ENCODE results near the gene WFS1. TPM values are rescaled to one million over a fixed set of nuclear protein-coding genes. Genes with fewer than 3 reads are reported as not detected.

WFS1 gene
- total RNA-seq, 1 donor from 2014 or later = 70.5 TPM

DNA sequence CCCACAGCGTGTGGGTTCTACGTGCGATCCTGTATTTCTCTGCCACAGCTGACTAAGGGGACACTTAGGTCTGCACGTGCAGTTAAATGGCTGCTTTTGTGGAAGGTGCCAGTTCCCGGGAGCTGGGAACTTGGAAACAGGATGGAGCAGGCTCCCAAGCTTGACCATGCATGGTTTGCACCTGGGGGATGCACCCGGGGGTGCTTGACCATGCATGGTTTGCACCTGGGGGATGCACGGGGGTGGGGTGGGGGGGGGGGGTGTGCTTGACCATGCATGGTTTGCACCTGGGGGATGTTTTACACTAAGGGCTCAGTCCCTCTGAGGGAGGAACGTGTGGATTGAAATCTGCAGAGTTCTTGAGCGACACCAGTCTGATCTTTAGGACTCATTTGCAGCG is 5.7 kb downstream of the WFS1 start:
- ATAC-seq (no peak), DNase-seq (no peak)
- intact Hi-C loops (cut with micrococcal nuclease) = no loop called here

DNA sequence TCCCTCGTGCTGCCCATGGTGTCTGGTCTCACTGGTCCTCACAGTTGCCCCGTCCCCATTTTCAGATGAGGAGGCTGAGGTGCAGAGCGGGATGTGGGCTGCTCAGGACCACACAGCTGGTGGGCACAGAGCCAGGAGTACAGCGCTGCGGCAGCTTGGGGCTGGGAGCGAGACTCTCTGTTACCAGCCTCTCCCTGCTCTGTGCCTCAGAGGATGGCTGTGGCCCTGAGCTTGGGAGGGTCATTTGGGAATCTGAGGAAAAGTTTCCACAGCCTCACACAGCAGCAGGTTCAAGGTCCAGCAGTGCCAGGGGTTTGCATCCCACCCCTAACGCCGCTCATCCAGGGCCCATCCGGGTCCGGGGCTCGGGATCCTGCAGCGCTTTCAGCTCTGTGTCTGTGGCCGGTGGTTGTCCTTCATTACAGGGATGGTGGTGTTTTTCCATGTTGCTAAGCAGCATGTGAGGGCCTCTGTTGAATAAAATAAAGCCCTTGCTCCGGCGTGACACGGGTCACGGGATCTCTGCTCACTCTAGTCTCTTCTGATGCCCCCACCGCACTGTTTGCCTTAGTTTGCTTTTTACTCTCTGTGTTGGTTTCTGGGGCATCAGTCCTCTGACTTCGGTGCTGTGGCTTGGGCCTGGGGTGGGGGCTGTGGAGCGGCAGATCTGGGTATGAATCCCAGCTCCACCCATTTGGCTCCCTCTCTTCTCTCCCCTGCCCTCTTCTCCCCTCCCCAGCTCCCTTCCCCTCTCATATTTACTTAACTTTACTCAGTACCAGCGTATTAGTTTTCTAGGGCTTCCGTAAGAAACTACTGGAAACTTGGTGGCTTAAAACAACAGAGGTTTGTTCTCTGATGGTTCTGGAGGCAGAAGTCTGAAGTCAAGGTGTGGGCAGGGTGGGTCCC is 6.5 kb downstream of the WFS1 start:
- peak; percentile 14 for ATAC-seq
- intact Hi-C loops (cut with micrococcal nuclease) = no loop called here

DNA sequence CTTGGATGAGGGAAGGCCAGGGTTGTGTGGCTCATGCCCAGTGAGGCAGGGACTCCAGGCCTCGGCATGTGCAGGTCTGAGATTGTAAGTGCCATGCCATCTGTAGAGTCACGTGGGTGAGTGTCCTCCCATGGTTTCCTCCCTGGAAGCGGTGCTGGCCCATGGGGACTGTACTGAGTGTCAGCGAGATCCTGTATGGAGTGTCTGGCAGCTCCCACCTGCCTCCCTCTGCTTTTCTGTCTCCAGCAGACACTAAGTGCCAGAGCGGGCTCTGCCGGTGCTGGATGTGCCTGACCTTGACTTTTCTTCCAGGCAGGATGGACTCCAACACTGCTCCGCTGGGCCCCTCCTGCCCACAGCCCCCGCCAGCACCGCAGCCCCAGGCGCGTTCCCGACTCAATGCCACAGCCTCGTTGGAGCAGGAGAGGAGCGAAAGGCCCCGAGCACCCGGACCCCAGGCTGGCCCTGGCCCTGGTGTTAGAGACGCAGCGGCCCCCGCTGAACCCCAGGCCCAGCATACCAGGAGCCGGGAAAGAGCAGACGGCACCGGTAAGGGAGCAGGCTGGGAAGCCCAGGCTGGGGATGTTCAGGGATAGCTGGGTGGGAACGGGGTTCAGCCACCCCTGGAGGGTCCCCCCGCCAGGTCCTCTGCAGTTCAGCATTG is 7.6 kb downstream of the WFS1 start:
- peak; percentile 67 for ATAC-seq
- intact Hi-C loops (cut with micrococcal nuclease) = no loop called here
- DNase-seq = peak; percentile 73

More for the DNA sequence above, 6.5 kb downstream of the WFS1 start:
- no peak for DNase-seq

DNA sequence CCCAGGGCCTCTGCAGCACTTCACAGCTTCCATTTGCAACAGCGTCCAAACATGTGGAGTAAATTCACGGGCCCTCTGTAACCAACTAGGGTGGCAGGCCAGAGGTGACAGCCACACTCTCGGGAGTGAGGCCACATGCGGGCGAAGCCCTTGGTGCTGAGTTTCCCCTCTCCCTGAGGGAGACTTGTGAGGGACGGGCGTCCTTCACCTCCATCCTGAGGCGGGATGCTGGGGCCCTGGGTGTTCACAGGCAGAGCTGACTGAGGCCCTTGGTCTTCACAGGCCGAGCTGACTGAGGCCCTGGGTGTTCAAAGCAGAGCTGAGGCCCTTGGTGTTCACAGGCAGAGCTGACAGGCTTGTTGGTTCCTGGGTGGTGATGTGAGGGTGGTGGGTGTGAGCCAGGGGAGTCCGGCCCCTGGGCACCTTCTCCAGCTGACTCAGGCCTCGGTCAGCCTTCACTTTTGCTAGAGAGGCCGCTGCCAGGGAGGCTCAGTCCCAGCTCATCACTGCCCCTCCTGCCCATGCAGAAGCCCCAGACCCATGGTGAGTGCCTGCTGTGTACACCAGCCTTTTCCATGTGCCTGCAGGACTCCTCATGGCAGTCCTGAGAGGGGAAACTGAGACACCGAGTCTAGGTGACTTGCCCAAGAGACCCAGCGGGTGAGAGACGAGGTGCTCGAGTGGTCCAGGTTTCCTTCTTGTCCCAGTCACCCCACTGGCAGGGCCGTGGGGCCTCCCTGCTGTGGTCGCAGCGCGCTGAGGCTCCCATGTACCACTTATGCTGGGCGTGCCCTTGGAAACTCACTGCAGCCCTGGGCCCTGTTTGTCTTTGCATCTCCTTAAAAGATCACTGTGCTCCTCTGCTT is 8.5 kb downstream of the WFS1 start:
- no peak for DNase-seq
- ATAC-seq = no peak
- intact Hi-C loops (cut with micrococcal nuclease) = no loop called here

DNA sequence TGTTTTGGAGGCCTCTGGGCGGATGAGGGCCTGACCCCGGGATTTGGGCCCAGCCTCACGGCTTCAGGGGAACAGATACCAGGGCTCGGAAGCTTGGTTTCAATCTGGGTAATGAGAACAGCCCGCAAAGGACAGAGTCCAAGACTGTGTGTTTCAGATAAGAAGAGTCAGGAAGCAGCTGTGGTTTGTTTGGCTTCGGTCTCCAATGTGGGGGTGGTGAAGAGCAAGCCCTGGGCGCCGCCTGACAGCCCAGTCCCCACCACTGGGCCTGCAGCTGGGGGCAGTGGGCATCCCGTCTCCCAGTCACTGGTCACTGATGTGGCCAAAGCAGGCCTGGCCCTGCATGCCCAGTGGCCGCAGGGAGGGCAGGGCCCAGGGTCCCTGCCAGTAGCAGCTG is 9.1 kb downstream of the WFS1 start:
- DNase-seq = peak; percentile 68
- intact Hi-C loops (cut with micrococcal nuclease) = no loop called here
- peak; percentile 75 for ATAC-seq

GRCh38 chr4:6279582-6280289 is 10.1 kb downstream of the WFS1 start:
- intact Hi-C loops (cut with micrococcal nuclease) = no loop called here
- ATAC-seq = no peak
- DNase-seq = no peak

- ATAC-seq (no peak), DNase-seq (no peak)
- intact Hi-C loops (cut with micrococcal nuclease) = no loop called here
These were observed 10.8 kb downstream of the WFS1 start for GRCh38 chr4:6280365-6280996.

- ATAC-seq = peak; percentile 63
- intact Hi-C loops (cut with micrococcal nuclease) = no loop called here
- peak; percentile 79 for DNase-seq
These were observed 12.0 kb downstream of the WFS1 start for GRCh38 chr4:6281436-6282313.

GRCh38 chr4:6282314-6282771 is 12.7 kb downstream of the WFS1 start:
- DNase-seq (no peak), ATAC-seq (peak; percentile 1)
- intact Hi-C loops (cut with micrococcal nuclease) = no loop called here

DNA sequence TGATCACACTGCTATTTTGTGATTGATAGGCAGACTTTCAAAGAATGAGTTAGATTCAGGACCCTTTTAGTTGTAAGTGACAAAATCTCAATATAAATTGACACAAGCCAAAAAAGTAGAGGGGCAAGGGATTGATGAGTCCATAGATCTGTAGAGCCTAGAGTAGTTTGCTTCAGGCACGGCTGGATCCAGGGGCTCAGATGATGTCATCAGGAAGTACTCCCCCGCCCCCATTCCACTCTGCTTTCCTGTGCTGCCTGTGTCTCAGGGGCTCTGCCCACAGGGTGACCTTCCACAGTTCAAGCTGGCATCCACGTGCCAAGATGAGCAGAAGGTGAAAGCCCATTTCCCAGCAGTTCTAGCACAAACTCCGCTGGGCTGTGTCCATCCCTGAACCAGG is 13.6 kb downstream of the WFS1 start:
- no peak for DNase-seq

DNA sequence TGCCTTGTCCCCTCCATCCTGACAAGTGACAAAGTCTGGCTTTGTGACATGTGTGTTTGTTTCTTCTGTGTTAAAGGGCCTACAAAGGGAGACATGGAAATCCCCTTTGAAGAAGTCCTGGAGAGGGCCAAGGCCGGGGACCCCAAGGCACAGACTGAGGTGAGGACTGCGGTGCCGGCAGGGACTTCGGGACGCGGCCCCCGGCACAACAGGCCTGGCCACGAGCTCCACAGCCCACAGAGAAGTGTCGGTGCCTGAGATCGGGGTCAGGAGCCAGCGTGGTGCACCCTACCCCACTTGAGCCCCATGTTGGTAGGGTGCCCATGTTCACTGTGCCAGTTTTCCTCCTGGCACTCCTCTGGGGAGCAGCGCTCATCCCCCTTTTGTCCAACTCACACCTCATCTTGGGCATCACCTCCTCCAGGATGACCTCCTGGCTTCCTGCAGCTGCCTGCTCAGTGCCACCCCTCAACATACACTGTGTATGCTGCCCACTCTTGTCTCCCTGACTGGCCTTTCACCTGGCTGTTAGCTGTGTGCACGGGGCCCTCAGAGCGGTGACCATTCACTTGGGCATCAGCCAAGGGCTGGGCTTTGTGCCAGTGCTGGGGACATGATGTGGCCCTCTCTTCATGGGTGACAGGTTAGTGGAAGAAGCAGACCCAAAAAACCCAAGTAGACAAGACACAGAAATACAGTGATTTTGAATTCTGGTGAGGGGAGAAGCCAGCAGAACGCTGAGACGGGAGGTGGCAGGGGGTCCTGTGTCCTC is 17.6 kb downstream of the WFS1 start:
- intact Hi-C loops (cut with micrococcal nuclease) = no loop called here
- DNase-seq (peak; percentile 58), ATAC-seq (peak; percentile 62)

More for the DNA sequence above, 13.6 kb downstream of the WFS1 start:
- no peak for ATAC-seq
- intact Hi-C loops (cut with micrococcal nuclease) = no loop called here

DNA sequence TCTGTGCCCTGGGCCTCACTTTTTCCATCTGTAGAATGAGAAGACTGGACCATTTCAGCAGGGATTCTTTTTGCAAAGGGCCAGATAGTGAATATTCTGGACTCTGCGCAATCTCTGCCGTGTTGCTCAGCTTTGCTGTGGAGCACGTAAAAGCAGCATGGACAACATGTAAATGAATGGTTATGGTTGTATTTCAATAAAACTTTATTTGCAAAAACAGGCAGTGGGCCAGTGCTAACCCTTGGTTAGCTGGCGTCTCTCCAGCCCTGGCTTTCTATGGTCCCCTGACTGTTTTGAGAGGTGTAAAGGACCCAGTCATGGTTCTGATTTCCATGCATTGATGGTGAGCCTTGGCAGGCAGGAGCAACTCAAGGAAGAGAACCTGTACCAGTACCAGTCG is 18.7 kb downstream of the WFS1 start:
- intact Hi-C loops (cut with micrococcal nuclease) = no loop called here
- DNase-seq = peak; percentile 20

DNA sequence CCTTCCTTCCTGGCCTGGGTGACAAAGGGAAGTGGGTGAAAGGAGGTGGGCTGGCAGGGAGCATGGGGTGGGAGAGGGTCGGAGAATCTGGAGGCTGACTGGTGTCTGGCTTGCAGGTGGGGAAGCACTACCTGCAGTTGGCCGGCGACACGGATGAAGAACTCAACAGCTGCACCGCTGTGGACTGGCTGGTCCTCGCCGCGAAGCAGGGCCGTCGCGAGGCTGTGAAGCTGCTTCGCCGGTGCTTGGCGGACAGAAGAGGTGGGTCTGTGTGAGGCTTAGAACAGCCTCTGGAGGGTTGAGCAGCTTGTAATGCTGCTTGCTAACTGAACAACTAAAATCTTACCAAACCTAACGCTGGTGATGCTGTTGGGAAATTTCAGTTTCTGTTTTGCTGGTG is 19.2 kb downstream of the WFS1 start:
- DNase-seq (peak; percentile 31), ATAC-seq (no peak)
- intact Hi-C loops (cut with micrococcal nuclease) = no loop called here

More for the DNA sequence above, 18.7 kb downstream of the WFS1 start:
- ATAC-seq = no peak

GRCh38 chr4:6290256-6290655 is 20.6 kb downstream of the WFS1 start:
- DNase-seq (no peak), ATAC-seq (no peak)
- intact Hi-C loops (cut with micrococcal nuclease) = no loop called here

GRCh38 chr4:6290769-6291547 is 21.3 kb downstream of the WFS1 start:
- DNase-seq = peak; percentile 25
- no peak for ATAC-seq
- intact Hi-C loops (cut with micrococcal nuclease) = no loop called here

- DNase-seq (peak; percentile 33), ATAC-seq (no peak)
- intact Hi-C loops (cut with micrococcal nuclease) = no loop called here
These were observed 22.2 kb downstream of the WFS1 start for GRCh38 chr4:6291784-6292297.

Data from left ventricle myocardium superior (tissue), 1 donor.